H1 (cell line): Measurements from ENCODE around the gene SEZ6. TPM values are rescaled to one million over a fixed set of nuclear protein-coding genes. Genes with fewer than 3 reads are reported as not detected.

ENCODE experiments used
- ATF3 ChIP-seq: IDR thresholded peaks from 2 replicates; pipeline ENCODE4 v1.6.1; 2011; ENCODE audit warnings: low read depth, mild to moderate bottlenecking, low read length; ENCODE audit not compliant: insufficient read depth
- CHD1 ChIP-seq: IDR thresholded peaks from 2 replicates; pipeline ENCODE4 v1.6.1; 2012; ENCODE audit warnings: low read depth, low read length, improper control_type of control experiment
- CTBP2 ChIP-seq: IDR thresholded peaks from 2 replicates; pipeline ENCODE4 v1.7.0; 2011; ENCODE audit warnings: borderline replicate concordance, mild to moderate bottlenecking, moderate library complexity, mixed read lengths, low read length; ENCODE audit not compliant: insufficient read depth, insufficient read length
- E2F6 ChIP-seq: IDR thresholded peaks from 2 replicates; pipeline ENCODE4 v1.6.1; 2012; ENCODE audit warnings: inconsistent platforms
- KDM1A ChIP-seq: fragments of 200-600, 300-600 bp; sonication (generic); IDR thresholded peaks from 2 replicates; pipeline ENCODE4 v1.7.1; 2016; ENCODE audit warnings: mild to moderate bottlenecking, low read length, borderline replicate concordance
- KDM5A ChIP-seq: fragments of 200-600 bp; IDR thresholded peaks from 2 replicates; pipeline ENCODE4 v1.7.1; 2012; ENCODE audit warnings: mild to moderate bottlenecking, low read length, inconsistent platforms, mixed read lengths
- NANOG ChIP-seq: IDR thresholded peaks from 2 replicates; pipeline ENCODE4 v1.6.1; 2011; ENCODE audit warnings: low read length, low read depth, mild to moderate bottlenecking, inconsistent platforms; ENCODE audit not compliant: insufficient read depth, poor library complexity, severe bottlenecking
- PHF8 ChIP-seq: fragments of 200-600 bp; sonication (generic); conservative IDR thresholded peaks from 2 replicates; pipeline ENCODE4 v1.7.1; 2012; ENCODE audit warnings: low read depth, mild to moderate bottlenecking, inconsistent platforms, low read length, moderate library complexity
- RBBP5 ChIP-seq: IDR thresholded peaks from 2 replicates; pipeline ENCODE4 v1.7.1; 2012; ENCODE audit warnings: low read depth, mild to moderate bottlenecking, inconsistent platforms, low read length, moderate library complexity, borderline replicate concordance
- SRF ChIP-seq: IDR thresholded peaks from 2 replicates; pipeline ENCODE4 v1.6.1; 2011; ENCODE audit warnings: mild to moderate bottlenecking, low read depth, low read length, moderate library complexity
- USF2 ChIP-seq: IDR thresholded peaks from 2 replicates; pipeline ENCODE4 v1.6.1; 2011; ENCODE audit warnings: low read length, improper control_type of control experiment
- polyA plus RNA-seq, 7 experiments: library from polyadenylated mRNA; depleted of rRNA in 3 of 7; stranded (reverse) in 5 of 7; unstranded in 2 of 7; fragments of >200 nt in 5 of 7; fragments of 200-250 nt in 2 of 7; gene quantifications; 1 replicate in 5 of 7; 2 replicates in 1 of 7; 4 replicates in 1 of 7; pipeline versions ENCODE4 v1.2.1 to v1.2.3, GENCODE V29; 2011 to 2013; ENCODE audit warnings: missing spikeins in 2 of 7, mixed read lengths in 2 of 7
- total RNA-seq: library from RNA; stranded (reverse); fragmentation: NEBNext Ultra II Directional; extraction: Animal tissue kit (Norgen Biotek cat#: 25700); gene quantifications from 2 replicates; pipeline ENCODE4 v1.2.1, GENCODE V29; 2021

Gene SEZ6
- total and polyA plus RNA-seq, 2 of the 8 experiments (the other 6 are each of a cell fraction or from before 2014, with no cell fraction given), result 6.9 to 16.1 TPM

- TF ChIP-seq CTBP2 (no peak), NANOG (no peak), USF2 (no peak), KDM1A (0 out of 2 replicates have a peak, but pooled peaks have one; percentile 35), PHF8 (0 out of 2 replicates have a peak, but pooled peaks have one; percentile 49), RBBP5 (peak; percentile 92; the same call in 1 of the 2 replicates), E2F6 (no peak), ATF3 (no peak), KDM5A (0 out of 2 replicates have a peak, but pooled peaks have one; percentile 22), SRF (no peak), CHD1 (peak; percentile 26; the same call in 1 of the 2 replicates)
Observed at GRCh38 chr17:28949185-28950016, 56.4 kb downstream of the SEZ6 start (continued).
